ENCODE measurements around the gene CNOT2.

The CNOT2 gene

DNA sequence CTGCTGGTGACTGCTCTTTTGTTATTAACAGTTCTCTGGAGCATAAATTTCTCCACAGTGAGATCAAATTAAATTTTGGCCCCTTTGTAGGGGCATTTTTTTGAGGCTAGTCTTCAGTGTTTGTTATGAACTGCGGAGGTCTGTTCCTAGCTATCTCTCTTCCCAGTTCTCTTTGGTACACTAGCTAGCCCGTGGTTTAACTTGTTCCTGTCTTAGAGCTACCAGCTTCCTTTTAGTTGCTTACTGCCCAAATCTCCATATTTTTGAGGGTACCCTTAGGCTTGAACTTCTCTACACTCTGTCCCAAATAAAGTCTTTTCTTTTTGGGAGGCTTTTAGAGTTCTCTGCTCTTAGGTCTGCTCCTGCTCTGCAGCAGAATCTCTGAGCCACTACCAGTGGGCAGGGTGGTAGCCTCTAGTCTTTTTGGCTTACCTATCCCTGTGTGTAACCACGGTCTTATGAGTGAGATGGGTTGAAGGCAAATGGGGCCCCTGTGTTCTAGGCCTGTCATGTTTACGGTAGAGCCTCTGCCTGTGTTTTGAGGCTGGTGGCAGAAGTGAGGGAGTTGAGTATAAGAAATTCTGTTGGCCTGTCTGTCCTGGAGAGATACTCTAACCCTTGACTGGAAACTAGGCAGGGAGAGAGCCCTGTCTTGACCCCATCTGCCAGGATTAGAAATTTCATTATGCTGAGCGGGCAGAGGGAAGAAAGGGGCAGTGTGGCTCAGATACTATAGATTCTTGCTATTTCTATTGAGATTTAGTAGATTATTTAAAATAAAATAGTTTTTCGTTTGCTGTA lies 21.0 kb downstream of the CNOT2 start:
- no peak for DNase-seq
- Mint-ChIP-seq H3K36me3 (ENCODE audit: low read depth) (peaks cover 92% of the 10 kb centered on the region), H3K4me3 (no peak overlapping the region), H3K27me3 (ENCODE audit: low read depth, poor library complexity) (no peaks in the 10 kb centered on the region), H3K9me3 (peaks cover 72% of the 10 kb centered on the region), H3K4me1 (peaks cover 30% of the 10 kb centered on the region), H3K27ac (no peak overlapping the region)
- TF ChIP-seq, protein P1, sequence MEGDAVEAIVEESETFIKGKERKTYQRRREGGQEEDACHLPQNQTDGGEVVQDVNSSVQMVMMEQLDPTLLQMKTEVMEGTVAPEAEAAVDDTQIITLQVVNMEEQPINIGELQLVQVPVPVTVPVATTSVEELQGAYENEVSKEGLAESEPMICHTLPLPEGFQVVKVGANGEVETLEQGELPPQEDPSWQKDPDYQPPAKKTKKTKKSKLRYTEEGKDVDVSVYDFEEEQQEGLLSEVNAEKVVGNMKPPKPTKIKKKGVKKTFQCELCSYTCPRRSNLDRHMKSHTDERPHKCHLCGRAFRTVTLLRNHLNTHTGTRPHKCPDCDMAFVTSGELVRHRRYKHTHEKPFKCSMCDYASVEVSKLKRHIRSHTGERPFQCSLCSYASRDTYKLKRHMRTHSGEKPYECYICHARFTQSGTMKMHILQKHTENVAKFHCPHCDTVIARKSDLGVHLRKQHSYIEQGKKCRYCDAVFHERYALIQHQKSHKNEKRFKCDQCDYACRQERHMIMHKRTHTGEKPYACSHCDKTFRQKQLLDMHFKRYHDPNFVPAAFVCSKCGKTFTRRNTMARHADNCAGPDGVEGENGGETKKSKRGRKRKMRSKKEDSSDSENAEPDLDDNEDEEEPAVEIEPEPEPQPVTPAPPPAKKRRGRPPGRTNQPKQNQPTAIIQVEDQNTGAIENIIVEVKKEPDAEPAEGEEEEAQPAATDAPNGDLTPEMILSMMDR (IDR thresholded peaks at IDR 0.05), result no peak

DNA sequence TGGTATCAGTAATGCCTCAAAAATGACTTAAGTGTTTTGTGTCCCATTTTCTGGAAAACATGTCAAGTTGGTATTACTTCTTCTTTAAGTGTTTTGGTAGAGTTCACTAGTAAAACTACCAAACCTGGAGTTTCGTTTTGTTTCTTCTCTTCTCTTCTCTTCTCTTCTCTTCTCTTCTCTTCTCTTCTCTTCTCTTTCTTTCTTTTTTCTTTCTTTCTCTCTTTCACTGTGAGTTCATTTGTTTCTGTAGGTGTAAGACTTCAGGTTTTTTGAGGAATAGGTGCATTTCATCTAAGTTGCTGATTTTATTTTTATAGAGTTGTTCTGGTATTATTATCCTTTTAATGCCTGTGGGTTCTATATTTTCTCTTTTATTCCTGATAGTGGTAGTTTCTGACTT lies 21.9 kb downstream of the CNOT2 start:
- Mint-ChIP-seq H3K4me1 (peaks cover 39% of the 10 kb centered on the region), H3K27me3 (ENCODE audit: low read depth, poor library complexity) (no peaks in the 10 kb centered on the region), H3K27ac (no peak overlapping the region), H3K9me3 (peaks cover 64% of the 10 kb centered on the region), H3K4me3 (no peak overlapping the region), H3K36me3 (ENCODE audit: low read depth) (peaks cover 83% of the 10 kb centered on the region)
- TF ChIP-seq, protein P1 (IDR thresholded peaks at IDR 0.05), result no peak
- no peak for DNase-seq

DNA sequence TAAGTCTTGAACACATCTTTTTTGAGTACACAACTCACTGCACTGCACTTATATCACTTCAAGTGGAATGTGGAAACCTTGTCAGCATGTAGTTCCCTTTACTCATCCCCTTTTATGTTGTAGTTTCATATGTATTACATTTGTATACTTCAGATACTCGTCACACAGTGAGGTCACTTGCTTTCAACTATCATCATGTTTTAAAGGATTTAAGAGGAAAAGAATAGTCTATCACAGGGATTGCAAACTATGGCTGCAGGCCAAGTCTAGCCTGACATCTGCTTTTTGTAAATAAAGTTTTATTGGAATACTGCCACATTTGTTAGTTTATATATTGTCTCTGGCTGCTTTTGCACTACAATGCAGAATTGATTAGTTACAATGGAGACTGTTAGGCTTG lies 24.3 kb downstream of the CNOT2 start:
- TF ChIP-seq, protein P1 (IDR thresholded peaks at IDR 0.05), result no peak
- H3K4me3 Mint-ChIP-seq, result no peak overlapping the region
- H3K4me1 Mint-ChIP-seq, result peaks cover 63% of the 10 kb centered on the region
- H3K27me3 Mint-ChIP-seq (ENCODE audit: low read depth, poor library complexity), result no peaks in the 10 kb centered on the region
- H3K9me3 Mint-ChIP-seq, result peaks cover 44% of the 10 kb centered on the region
- H3K27ac Mint-ChIP-seq, result no peak overlapping the region
- peaks cover 71% of the 10 kb centered on the region for H3K36me3 Mint-ChIP-seq (ENCODE audit: low read depth)
- DNase-seq, result no peak

DNA sequence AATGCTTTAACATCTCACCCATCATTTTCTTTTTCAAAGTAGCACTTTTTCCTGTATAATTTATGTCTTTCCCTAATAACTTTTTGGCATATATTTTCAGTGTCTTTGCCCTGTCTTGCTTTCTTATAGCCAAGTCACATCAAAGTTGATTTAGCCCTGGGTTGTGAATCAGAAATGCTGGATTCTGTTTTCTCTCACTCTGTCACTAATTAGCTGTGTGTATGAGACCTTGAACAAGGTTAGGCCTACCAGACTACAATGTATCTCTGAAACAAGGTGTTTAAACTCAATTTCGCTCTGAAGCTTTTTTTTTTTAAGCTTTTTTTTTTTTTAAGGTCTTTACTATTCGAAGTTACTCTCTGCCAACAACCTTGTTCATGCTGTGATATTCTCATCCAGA lies 25.7 kb downstream of the CNOT2 start:
- TF ChIP-seq, protein P1 (IDR thresholded peaks at IDR 0.05), result no peak
- H3K4me1 Mint-ChIP-seq, result peaks cover 64% of the 10 kb centered on the region
- no peaks in the 10 kb centered on the region for H3K27me3 Mint-ChIP-seq (ENCODE audit: low read depth, poor library complexity)
- no peak for DNase-seq
- no peak overlapping the region for H3K27ac Mint-ChIP-seq
- peaks cover 71% of the 10 kb centered on the region for H3K36me3 Mint-ChIP-seq (ENCODE audit: low read depth)
- peaks cover 39% of the 10 kb centered on the region for H3K9me3 Mint-ChIP-seq
- no peak overlapping the region for H3K4me3 Mint-ChIP-seq

DNA sequence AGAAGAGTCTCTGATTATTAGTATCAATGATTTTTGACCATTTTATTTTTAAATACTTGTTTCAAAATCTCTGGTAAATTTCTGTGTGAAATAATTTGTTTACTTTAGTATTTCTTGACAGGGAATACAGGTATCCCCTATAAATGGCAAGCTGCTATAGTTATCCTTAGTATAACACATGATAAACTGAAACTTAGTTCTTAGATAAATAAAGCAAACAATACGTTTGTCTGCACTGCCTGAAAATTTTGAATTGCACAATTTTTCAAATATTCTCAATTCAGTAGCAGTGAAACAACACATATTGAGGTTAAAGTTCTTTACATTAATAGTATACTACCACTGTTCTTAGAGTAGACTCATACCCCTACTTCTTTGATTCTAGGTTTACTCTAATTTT lies 26.9 kb downstream of the CNOT2 start:
- Mint-ChIP-seq H3K9me3 (peaks cover 40% of the 10 kb centered on the region), H3K4me3 (peak overlapping the region; percentile 33), H3K27ac (peak overlapping the region; percentile 86), H3K4me1 (peaks cover 59% of the 10 kb centered on the region), H3K27me3 (ENCODE audit: low read depth, poor library complexity) (no peaks in the 10 kb centered on the region), H3K36me3 (ENCODE audit: low read depth) (peaks cover 71% of the 10 kb centered on the region)
- TF ChIP-seq, protein P1 (IDR thresholded peaks at IDR 0.05), result no peak
- DNase-seq, result no peak

DNA sequence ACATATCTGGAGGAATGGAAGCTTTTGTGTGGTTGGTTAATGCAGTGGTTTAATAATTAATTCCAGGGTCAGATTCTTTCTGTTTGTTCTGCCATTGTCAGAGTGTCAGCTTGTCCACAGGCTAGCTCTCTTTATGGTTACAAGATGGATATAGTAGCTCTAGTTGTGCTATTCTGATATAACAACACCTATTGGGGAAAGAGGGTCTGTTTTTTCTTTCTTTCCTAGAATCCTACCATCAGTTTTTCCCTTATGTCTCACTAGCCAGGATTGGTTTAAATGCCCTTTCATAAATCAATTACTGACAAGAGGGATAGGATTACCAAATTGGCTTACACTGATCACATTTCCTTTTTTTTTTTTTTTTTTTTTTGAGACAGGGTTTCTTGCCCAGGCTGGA lies 27.8 kb downstream of the CNOT2 start:
- H3K27ac Mint-ChIP-seq, result peak overlapping the region; percentile 84
- no peak for DNase-seq
- peaks cover 73% of the 10 kb centered on the region for H3K36me3 Mint-ChIP-seq (ENCODE audit: low read depth)
- H3K27me3 Mint-ChIP-seq (ENCODE audit: low read depth, poor library complexity), result no peaks in the 10 kb centered on the region
- TF ChIP-seq, protein P1 (IDR thresholded peaks at IDR 0.05), result no peak
- peak overlapping the region; percentile 51 for H3K4me3 Mint-ChIP-seq
- H3K9me3 Mint-ChIP-seq, result peaks cover 45% of the 10 kb centered on the region
- H3K4me1 Mint-ChIP-seq, result peaks cover 59% of the 10 kb centered on the region
